Ascending aorta (tissue), 2 donors: ENCODE measurements around the gene PPARD. TPM values are rescaled to one million over a fixed set of nuclear protein-coding genes. Genes with fewer than 3 reads are reported as not detected.

Experiments
- DNase-seq, 2 donors: peaks; one replicate each; pipeline ENCODE4 v3.0.0-alpha.2; 2019; ENCODE audit warnings: low spot score in 2 of 2
- H3K27ac ChIP-seq, 2 donors: fragments of 200-600 bp; sonication (generic); one replicate each; pipeline ENCODE4 v1.5.1; 2016 to 2017; ENCODE audit warnings: mild to moderate bottlenecking in 1 of 2
- H3K27me3 ChIP-seq: fragments of 200-600 bp; sonication (generic); one replicate; pipeline ENCODE4 v1.5.1; 2017
- H3K36me3 ChIP-seq, 2 donors: fragments of 200-600 bp; sonication (generic); one replicate each; pipeline ENCODE4 v1.5.1; 2016
- H3K4me1 ChIP-seq, 2 donors: fragments of 200-600 bp; sonication (generic); one replicate each; pipeline ENCODE4 v1.5.1; 2016 to 2017; ENCODE audit warnings: mild to moderate bottlenecking in 1 of 2
- H3K4me3 ChIP-seq, 2 donors: fragments of 200-600 bp; sonication (generic); one replicate each; pipeline ENCODE4 v1.5.1; 2016 to 2017; ENCODE audit warnings: mild to moderate bottlenecking in 1 of 2
- H3K9me3 ChIP-seq, 2 donors: fragments of 200-600 bp; sonication (generic); one replicate each; pipeline ENCODE4 v1.5.1; 2016
- intact Hi-C: fragments of 100-400 bp; cut with DNase I; formaldehyde crosslinking; loops from one replicate; pipeline ENCODE4 v1.15.1; 2023
- total RNA-seq: library from RNA; depleted of rRNA; stranded (reverse); fragments of >200 nt; gene quantifications from one replicate; pipeline ENCODE4 v1.1.0, GENCODE V29; 2016
- TF ChIP-seq, protein P1 (sequence below), 3 experiments: fragments of 200-600 bp in 2 of 3; fragments of 450-650 bp in 1 of 3; sonication (generic) in 2 of 3; IDR thresholded peaks; one replicate each; pipeline ENCODE4 v1.5.1; 2016 to 2019; ENCODE audit warnings: antibody characterized with exemption in 3 of 3, mild to moderate bottlenecking in 1 of 3, moderate library complexity in 1 of 3

The PPARD gene
- total RNA-seq, 1 donor from 2014 or later, result 21.1 TPM

DNA sequence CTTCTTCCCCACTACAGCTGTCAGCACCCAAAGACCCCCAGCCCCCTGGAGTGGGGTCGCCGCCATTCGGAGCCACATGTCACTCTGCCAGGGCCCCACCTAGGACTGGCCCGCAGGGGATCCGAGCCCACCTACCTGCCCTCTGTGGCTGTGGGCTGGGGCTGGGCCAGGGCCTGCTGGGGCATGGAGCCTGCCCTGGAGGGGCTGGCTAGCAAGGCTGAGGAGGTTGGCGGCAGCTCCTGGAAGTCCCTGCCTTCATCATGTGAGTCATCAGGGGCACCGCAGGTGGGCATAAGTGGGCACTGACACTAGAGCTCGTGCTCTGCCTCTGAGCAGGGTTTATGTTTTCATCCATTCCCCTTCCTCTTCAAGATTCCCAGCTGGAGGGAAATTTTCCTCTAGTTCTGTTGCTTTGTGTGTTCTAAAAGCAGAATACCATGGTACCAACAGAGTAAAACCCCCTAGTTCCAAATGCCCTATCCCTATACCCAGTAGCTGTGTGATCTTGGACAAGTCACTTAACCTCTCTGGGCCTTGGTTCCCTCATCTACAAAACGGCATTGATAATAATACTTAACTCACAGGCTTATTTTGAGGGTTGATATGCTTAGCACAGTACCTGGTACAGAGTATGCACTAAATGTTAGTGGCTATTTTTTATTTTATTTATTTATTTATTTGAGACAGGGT lies 101.1 kb downstream of the PPARD start:
- no peak for DNase-seq
- no peaks in the 10 kb centered on the region for H3K27me3 ChIP-seq
- intact Hi-C loops, result no loop called here
- H3K36me3 ChIP-seq, result no peaks in the 10 kb centered on the region
- H3K27ac ChIP-seq, result no peak overlapping the region
- TF ChIP-seq, protein P1, sequence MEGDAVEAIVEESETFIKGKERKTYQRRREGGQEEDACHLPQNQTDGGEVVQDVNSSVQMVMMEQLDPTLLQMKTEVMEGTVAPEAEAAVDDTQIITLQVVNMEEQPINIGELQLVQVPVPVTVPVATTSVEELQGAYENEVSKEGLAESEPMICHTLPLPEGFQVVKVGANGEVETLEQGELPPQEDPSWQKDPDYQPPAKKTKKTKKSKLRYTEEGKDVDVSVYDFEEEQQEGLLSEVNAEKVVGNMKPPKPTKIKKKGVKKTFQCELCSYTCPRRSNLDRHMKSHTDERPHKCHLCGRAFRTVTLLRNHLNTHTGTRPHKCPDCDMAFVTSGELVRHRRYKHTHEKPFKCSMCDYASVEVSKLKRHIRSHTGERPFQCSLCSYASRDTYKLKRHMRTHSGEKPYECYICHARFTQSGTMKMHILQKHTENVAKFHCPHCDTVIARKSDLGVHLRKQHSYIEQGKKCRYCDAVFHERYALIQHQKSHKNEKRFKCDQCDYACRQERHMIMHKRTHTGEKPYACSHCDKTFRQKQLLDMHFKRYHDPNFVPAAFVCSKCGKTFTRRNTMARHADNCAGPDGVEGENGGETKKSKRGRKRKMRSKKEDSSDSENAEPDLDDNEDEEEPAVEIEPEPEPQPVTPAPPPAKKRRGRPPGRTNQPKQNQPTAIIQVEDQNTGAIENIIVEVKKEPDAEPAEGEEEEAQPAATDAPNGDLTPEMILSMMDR (IDR thresholded peaks at IDR 0.05), result no peak
- no peak overlapping the region for H3K4me3 ChIP-seq
- no peaks in the 10 kb centered on the region for H3K9me3 ChIP-seq
- H3K4me1 ChIP-seq, result no peaks in the 10 kb centered on the region

DNA sequence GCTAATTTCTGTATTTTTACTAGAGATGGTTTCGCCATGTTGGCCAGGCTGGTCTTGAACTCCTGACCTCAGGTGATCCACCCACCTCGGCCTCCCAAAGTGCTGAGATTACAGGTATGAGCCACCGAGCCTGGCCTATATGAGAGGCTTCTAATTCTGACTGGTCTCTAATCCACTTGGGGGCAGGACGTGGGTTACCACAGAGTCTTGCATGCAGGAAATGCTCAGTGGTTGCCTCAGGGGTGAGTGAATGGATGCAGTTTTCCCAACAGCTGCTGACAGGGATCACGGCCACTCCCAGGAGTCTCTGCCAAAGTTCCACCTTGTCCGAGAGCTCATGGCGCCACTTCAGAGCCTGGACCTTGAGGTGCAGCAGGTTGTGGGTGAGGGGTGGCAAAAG lies 103.3 kb downstream of the PPARD start:
- Histone ChIP-seq H3K9me3 (no peaks in the 10 kb centered on the region), H3K4me3 (no peak overlapping the region)
- intact Hi-C loops, result no loop called here

DNA sequence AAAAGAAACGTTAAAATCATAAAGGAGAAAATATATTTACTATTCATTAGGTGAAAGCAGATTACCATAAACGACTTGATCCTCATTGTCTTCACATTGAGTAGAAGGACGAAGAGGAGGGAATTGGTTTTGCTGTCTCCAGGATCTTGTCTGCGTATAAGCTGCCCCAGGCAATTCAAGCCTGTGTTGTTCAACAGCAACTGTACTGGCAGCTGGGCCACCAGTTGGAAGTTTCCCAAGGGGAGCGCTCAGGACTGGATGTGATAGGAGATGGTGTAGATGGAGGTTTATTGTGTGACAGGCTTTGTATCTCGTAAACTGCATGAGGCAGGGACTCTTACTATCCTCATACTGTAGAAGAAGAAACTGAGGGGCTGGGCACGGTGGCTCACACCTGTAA lies 105.8 kb downstream of the PPARD start:
- Histone ChIP-seq H3K27me3 (no peaks in the 10 kb centered on the region), H3K36me3 (no peaks in the 10 kb centered on the region), H3K27ac (no peak overlapping the region), H3K4me1 (no peaks in the 10 kb centered on the region), H3K4me3 (no peak overlapping the region), H3K9me3 (no peaks in the 10 kb centered on the region)
- intact Hi-C loops, result loop anchor here (2.0 kb wide), 2 partner anchors 33 to 151 kb away; partner anchors contain the start of gene DEF6
- TF ChIP-seq, protein P1 (IDR thresholded peaks at IDR 0.05), result no peak
- DNase-seq, result no peak

More for the DNA sequence above, 103.3 kb downstream of the PPARD start:
- Histone ChIP-seq H3K4me1 (no peaks in the 10 kb centered on the region), H3K27me3 (no peaks in the 10 kb centered on the region), H3K27ac (no peak overlapping the region), H3K36me3 (no peaks in the 10 kb centered on the region)
- TF ChIP-seq, protein P1 (IDR thresholded peaks at IDR 0.05), result no peak
- DNase-seq, result no peak

DNA sequence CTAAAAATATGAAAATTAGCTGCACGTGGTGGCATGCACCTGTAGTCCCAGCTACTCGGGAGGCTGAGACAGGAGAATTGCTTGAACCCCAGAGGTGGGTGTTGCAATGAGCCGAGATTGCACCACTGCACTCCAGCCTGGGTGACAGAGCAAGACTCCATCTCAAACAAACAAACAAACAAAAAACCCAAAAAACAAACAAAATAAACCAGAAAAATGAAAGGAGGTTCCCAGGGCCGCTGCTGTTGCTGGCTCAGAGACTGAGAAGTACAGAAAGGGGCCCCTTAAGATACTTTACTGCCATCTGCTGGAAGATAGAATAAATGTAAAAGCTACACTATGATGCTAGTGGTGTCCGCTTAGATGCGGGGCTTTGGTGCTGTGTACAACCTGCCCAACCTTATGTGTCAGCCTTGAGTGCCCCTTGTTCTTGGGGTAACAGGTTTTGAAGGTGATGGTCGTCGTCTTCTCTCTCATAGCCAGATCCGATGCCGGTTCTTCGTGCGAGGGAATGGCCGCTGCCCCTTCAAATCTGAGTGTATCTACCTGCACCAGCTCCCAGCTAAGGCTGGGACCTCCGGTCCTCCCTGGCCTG lies 107.0 kb downstream of the PPARD start:
- H3K27me3 ChIP-seq, result no peaks in the 10 kb centered on the region
- intact Hi-C loops, result loop anchor here (1.0 to 2.0 kb wide), 3 partner anchors 35 to 153 kb away; partner anchors contain the start of genes DEF6 and PPARD
- no peaks in the 10 kb centered on the region for H3K36me3 ChIP-seq
- TF ChIP-seq, protein P1 (IDR thresholded peaks at IDR 0.05), result peak; percentile 50 to 76 (median 66)
- no peak overlapping the region for H3K4me3 ChIP-seq
- H3K9me3 ChIP-seq, result no peaks in the 10 kb centered on the region
- no peaks in the 10 kb centered on the region for H3K4me1 ChIP-seq
- no peak for DNase-seq
- no peak overlapping the region for H3K27ac ChIP-seq

DNA sequence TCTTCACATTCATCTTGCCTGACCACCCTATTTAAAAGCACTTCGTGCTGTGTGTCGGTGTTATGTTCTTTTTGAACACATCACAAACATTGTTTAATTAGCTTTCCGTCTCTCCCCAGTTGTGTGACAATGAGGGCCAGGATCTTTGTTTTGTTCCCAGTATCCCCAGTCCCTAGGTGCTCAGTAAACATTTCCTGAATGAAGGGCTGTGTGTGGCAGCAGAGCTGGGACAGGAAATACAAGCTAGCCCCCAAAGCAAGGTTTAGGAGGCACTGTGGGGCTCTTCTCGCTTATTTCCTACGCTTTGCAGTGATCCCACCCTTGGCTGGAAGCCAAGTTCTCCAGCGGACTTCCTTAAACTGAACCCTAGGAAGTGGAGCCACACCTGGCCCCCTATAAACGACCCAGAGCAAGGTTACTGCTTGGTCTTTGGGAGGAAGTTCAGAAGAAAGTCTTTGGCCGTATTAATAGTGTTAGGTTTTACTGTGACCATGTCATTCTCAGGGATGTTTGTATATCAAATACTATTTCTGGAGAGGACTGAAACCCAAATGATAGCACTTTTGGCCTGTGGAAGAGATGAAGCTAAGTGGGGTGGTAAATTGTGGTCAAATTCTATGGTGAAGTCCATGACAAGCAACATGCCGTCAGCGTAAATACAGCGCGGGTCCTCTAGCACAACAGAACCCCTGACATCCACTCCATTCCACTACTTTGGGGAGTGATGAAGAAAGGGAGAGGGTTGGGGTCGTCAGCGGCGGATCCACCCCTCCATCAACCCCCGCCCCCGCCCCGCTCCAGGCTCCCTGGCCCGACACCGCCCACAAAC lies 109.2 kb downstream of the PPARD start:
- Histone ChIP-seq H3K36me3 (no peaks in the 10 kb centered on the region), H3K27me3 (no peaks in the 10 kb centered on the region), H3K4me3 (peak overlapping the region; percentile 78 to 82), H3K27ac (peak overlapping the region; percentile 46 to 66), H3K9me3 (no peaks in the 10 kb centered on the region), H3K4me1 (no peaks in the 10 kb centered on the region)
- no peak for DNase-seq
- TF ChIP-seq, protein P1 (IDR thresholded peaks at IDR 0.05), result no peak
- intact Hi-C loops, result loop anchor here (1.0 to 5.0 kb wide), 3 partner anchors 17 to 281 kb away; partner anchors contain the start of genes RPL10A and TEAD3
